Liver (tissue), 3 donors: ENCODE results near the gene PLIN4.

Experiments used
- FOXA1 ChIP-seq: IDR thresholded peaks from 2 replicates; pipeline ENCODE4 v1.6.1; 2016; ENCODE audit warnings: antibody characterized with exemption
- JUND ChIP-seq, 2 donors: IDR thresholded peaks; 2 replicates each; pipeline ENCODE4 v1.6.1; 2016; ENCODE audit warnings: antibody characterized with exemption in 2 of 2
- NR2F2 ChIP-seq: IDR thresholded peaks from 2 replicates; pipeline ENCODE4 v1.6.1; 2016; ENCODE audit warnings: antibody characterized with exemption
- SP1 ChIP-seq: IDR thresholded peaks from 2 replicates; pipeline ENCODE4 v1.6.1; 2018; ENCODE audit warnings: antibody characterized with exemption, mild to moderate bottlenecking
- TAF1 ChIP-seq: conservative IDR thresholded peaks from 2 replicates; pipeline ENCODE4 v1.6.1; 2016; ENCODE audit warnings: antibody characterized with exemption, mild to moderate bottlenecking
- YY1 ChIP-seq: IDR thresholded peaks from 2 replicates; pipeline ENCODE4 v1.6.1; 2016; ENCODE audit warnings: antibody characterized with exemption, mild to moderate bottlenecking
- TF ChIP-seq, protein P1 (sequence below): fragments of 150-350 bp; IDR thresholded peaks from 2 replicates; pipeline ENCODE4 v1.5.1; 2017; ENCODE audit warnings: improper control_type of control experiment, low read depth, low read length; ENCODE audit not compliant: missing input control
- donor health status: healthy.
- donor health status: healthy.

DNA sequence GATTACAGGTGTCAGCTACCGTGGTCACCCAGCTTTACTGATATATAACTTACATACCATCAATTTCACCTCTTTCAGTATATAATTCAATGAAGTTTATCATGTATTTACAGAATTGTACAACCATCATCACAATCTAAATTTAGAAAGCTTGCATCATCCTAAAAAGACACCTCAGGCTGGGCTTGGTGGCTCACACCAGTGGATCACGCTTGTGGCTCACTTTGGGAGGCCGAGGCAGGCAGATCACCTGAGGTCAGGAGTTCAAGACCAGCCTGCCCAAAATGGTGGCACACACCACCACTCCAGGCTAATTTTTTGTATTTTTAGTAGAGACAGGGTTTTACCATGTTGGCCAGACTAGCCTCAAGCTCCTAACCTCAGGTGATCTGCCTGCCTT is 50.5 kb downstream of the PLIN4 start:
- TF ChIP-seq, protein P1, sequence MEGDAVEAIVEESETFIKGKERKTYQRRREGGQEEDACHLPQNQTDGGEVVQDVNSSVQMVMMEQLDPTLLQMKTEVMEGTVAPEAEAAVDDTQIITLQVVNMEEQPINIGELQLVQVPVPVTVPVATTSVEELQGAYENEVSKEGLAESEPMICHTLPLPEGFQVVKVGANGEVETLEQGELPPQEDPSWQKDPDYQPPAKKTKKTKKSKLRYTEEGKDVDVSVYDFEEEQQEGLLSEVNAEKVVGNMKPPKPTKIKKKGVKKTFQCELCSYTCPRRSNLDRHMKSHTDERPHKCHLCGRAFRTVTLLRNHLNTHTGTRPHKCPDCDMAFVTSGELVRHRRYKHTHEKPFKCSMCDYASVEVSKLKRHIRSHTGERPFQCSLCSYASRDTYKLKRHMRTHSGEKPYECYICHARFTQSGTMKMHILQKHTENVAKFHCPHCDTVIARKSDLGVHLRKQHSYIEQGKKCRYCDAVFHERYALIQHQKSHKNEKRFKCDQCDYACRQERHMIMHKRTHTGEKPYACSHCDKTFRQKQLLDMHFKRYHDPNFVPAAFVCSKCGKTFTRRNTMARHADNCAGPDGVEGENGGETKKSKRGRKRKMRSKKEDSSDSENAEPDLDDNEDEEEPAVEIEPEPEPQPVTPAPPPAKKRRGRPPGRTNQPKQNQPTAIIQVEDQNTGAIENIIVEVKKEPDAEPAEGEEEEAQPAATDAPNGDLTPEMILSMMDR: no peak
- TF ChIP-seq FOXA1: no peak
- no peak for TF ChIP-seq TAF1
- TF ChIP-seq SP1: no peak
- no peak for TF ChIP-seq YY1
- TF ChIP-seq JUND (IDR thresholded peaks at IDR 0.05): no peak
- no peak for TF ChIP-seq NR2F2
